Mammary epithelial cell (primary cell): ENCODE results near the gene PVALB.

ENCODE experiments used
- CTCF ChIP-seq, 2 donors: IDR thresholded peaks in 1 of 2; conservative IDR thresholded peaks in 1 of 2; 2 replicates each; pipeline ENCODE4 v1.5.1; 2011 to 2012; ENCODE audit warnings: inconsistent platforms in 2 of 2, low read length in 2 of 2, mild to moderate bottlenecking in 2 of 2, control low read depth in 1 of 2, low read depth in 1 of 2; ENCODE audit not compliant: insufficient read depth in 1 of 2; ENCODE audit errors: extremely low read depth in 1 of 2
- EZH2 ChIP-seq: IDR thresholded peaks from 2 replicates; pipeline ENCODE4 v1.6.1; 2012; ENCODE audit warnings: low read length, inconsistent platforms, borderline replicate concordance

DNA sequence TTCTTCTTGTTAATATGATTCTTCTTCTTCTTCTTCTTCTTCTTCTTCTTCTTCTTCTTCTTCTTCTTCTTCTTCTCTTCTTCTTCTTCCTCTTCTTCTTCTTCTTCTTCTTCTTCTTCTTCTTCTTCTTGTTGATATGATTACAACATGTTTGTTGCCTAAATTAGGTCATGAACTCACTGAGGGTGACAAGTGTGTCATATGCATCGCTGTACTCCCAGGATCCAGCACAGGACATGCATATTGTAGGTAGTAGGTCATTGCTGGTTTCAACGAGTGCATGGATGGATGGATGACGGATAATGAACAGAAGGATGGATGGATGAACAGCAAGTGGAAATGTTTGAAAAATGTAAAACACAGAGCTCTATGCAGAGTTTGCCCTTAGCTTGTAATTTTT is 14.9 kb upstream of the PVALB start:
- TF ChIP-seq CTCF (conservative IDR thresholded peaks at IDR 0.05 in 1 of 2, IDR thresholded peaks at IDR 0.05 in 1 of 2; ENCODE audit: extremely low read depth in 1 of 2, insufficient read depth in 1 of 2, low read depth in 1 of 2, low read length in 2 of 2) (no peak), EZH2 (no peak)
